Pancreas (tissue), 10 donors: ENCODE data around the gene C1orf35. TPM values are rescaled to one million over a fixed set of nuclear protein-coding genes. Genes with fewer than 3 reads are reported as not detected.

ENCODE experiments used
- ATAC-seq, 4 donors: fragments of 200-7000 bp; cut with Tn5 transposase; one replicate each; pipeline versions ENCODE4 v1.8.0 to v1.9.1; 2020; ENCODE audit warnings: mild to moderate bottlenecking in 4 of 4, moderate library complexity in 4 of 4
- DNase-seq, 6 donors: peaks; one replicate each; pipeline ENCODE4 v3.0.0-alpha.2; 2020
- FAIRE-seq: peaks from 2 replicates; lab custom pipeline; 2012; peaks lifted over from hg19 to GRCh38; lab: Jason Lieb, UNC
- H3K27ac ChIP-seq, 4 donors: fragments of 200-600 bp; sonication (generic); 1 replicate in 3 of 4; 2 replicates in 1 of 4; pipeline versions ENCODE4 v1.5.0 to v1.8.0; 2020
- H3K27me3 ChIP-seq, 4 donors: fragments of 200-600 bp; one replicate each; pipeline ENCODE4 v1.8.0; 2021
- H3K36me3 ChIP-seq, 3 donors: fragments of 200-600 bp; sonication (generic) in 1 of 3; one replicate each; pipeline versions ENCODE4 v1.5.0 to v1.8.0; 2020 to 2021
- H3K4me1 ChIP-seq, 3 donors: fragments of 200-600 bp; one replicate each; pipeline ENCODE4 v1.8.0; 2021
- H3K4me3 ChIP-seq, 4 donors: fragments of 200-600 bp; sonication (generic) in 2 of 4; one replicate each; pipeline versions ENCODE4 v1.5.0 to v1.8.0; 2020 to 2021
- H3K9me3 ChIP-seq, 4 donors: fragments of 200-600 bp; one replicate each; pipeline ENCODE4 v1.8.0; 2021
- WGBS, 2 donors: extraction: QIAGEN DNeasy Blood & Tissue Kit; methylation state at CpG; one replicate each; pipeline ENCODE4 v1.1.7; 2013; 5-methylcytosine and 5-hydroxymethylcytosine counted together
- intact Hi-C, 3 donors: fragments of 100-400 bp; cut with DNase I; formaldehyde crosslinking; loops; one replicate each; pipeline versions ENCODE4 v1.11.1 to v1.14.2; 2022
- polyA plus RNA-seq, 2 donors: library from polyadenylated mRNA; stranded (reverse); fragments of 200-250 nt; gene quantifications; one replicate each; pipeline ENCODE4 v1.2.3, GENCODE V29; 2013
- total RNA-seq, 6 donors: library from RNA; stranded (reverse); fragmentation: NEBNext Ultra II Directional in 4 of 6; extraction: Animal tissue kit (Norgen Biotek cat#: 25700) in 4 of 6; gene quantifications; one replicate each; pipeline versions ENCODE4 v1.2.1 to v1.2.4, GENCODE V29; 2021 to 2023
- TF ChIP-seq, protein P1 (sequence below), 4 donors: fragments of 200-600 bp; sonication (generic) in 3 of 4; IDR thresholded peaks; one replicate each; pipeline versions ENCODE4 v1.5.0 to v1.8.0; 2021; ENCODE audit warnings: antibody characterized with exemption in 4 of 4
- donor health status: healthy with polysubstance abuse.
- donor health status: DM: no; HTN: no; CAD: no; lungs with moderate emphysema.
- donor health status: DM: no; HTN: no; CAD: no.
- donor health status: control.
- donor health status: control.
- donor health status: Bipolar disorder and iron deficiency.
- donor health status: DM: yes; HTN: yes; CAD: no.
- donor health status: DM: no; HTN: no; CAD: no.
- donor health status: DM: no; HTN: no; CAD: no.
- donor health status: DM: yes; HTN: yes; CAD: no.

Gene C1orf35
- total and polyA plus RNA-seq, 8 donors = 6.3 to 33.2 (median 8.3) TPM

- H3K27me3 ChIP-seq = no peaks in the 10 kb centered on the region
- no peaks in the 10 kb centered on the region for H3K36me3 ChIP-seq
- ATAC-seq (peak; percentile 88 to 94 (median 91)), DNase-seq (peak; percentile 99 to 100 (median 100)), FAIRE-seq (peak; percentile 67)
- TF ChIP-seq, protein P1, sequence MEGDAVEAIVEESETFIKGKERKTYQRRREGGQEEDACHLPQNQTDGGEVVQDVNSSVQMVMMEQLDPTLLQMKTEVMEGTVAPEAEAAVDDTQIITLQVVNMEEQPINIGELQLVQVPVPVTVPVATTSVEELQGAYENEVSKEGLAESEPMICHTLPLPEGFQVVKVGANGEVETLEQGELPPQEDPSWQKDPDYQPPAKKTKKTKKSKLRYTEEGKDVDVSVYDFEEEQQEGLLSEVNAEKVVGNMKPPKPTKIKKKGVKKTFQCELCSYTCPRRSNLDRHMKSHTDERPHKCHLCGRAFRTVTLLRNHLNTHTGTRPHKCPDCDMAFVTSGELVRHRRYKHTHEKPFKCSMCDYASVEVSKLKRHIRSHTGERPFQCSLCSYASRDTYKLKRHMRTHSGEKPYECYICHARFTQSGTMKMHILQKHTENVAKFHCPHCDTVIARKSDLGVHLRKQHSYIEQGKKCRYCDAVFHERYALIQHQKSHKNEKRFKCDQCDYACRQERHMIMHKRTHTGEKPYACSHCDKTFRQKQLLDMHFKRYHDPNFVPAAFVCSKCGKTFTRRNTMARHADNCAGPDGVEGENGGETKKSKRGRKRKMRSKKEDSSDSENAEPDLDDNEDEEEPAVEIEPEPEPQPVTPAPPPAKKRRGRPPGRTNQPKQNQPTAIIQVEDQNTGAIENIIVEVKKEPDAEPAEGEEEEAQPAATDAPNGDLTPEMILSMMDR (IDR thresholded peaks at IDR 0.05) = peak in 3 of 4 donors; percentile 20 to 30 (median 29)
- H3K9me3 ChIP-seq = no peaks in the 10 kb centered on the region
- H3K27ac ChIP-seq = peak within 1 kb of the TSS; percentile 87 to 96 (median 92)
- peak within 1 kb of the TSS; percentile 74 to 97 (median 82) for H3K4me3 ChIP-seq
- intact Hi-C loops = no loop called here
- peaks cover 11 to 25% (median 25%) of the 10 kb centered on the region in 3 donors for H3K4me1 ChIP-seq
- WGBS, 2 donors = 0% methylated on average over 71 to 95 of the region's 95 CpGs
These were observed 37.0 kb upstream of the C1orf35 start, which contains the start of gene GUK1 for GRCh38 chr1:228139931-228140723. TSS of gene GUK1 (plus strand) at chr1:228140279. CDS start at chr1:228140303, 24 bp downstream.

GRCh38 chr1:228139406-228139930, 36.3 kb upstream of the C1orf35 start:
- no peaks in the 10 kb centered on the region for H3K36me3 ChIP-seq
- FAIRE-seq (no peak), ATAC-seq (no peak), DNase-seq (no peak)
- intact Hi-C loops = no loop called here
- peaks cover 11 to 25% (median 25%) of the 10 kb centered on the region in 3 donors for H3K4me1 ChIP-seq
- WGBS, 2 donors = 24 to 25% methylated on average over 30 of the region's 30 CpGs
- H3K4me3 ChIP-seq = peak overlapping the region; percentile 16 to 97 (median 54)
- peak overlapping the region; percentile 87 to 96 (median 92) for H3K27ac ChIP-seq
- TF ChIP-seq, protein P1 (IDR thresholded peaks at IDR 0.05) = no peak
- no peaks in the 10 kb centered on the region for H3K27me3 ChIP-seq
- no peaks in the 10 kb centered on the region for H3K9me3 ChIP-seq

DNA sequence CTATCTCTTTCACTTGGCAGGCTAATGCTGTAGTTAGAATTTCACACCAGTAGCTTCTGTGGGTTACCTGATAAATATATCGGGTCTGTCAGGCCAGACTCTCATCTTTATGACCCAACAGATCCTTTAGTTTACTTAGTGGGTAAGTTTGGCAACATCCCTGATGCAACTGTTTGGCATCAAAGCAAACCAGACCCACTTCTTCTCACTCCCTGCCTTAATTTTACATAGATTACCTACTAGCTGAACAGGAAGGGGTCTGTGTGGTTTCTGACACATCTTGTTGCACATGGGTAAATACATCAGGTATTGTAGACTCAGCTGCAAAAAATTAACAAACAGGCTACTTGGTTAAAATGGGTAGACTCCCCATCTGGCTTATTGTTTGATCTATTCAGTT, 33.8 kb upstream of the C1orf35 start:
- WGBS, 2 donors = 31 to 43% methylated on average over 1 of the region's 1 CpG
- no peak overlapping the region for H3K4me3 ChIP-seq
- H3K36me3 ChIP-seq = no peaks in the 10 kb centered on the region
- ATAC-seq (no peak), FAIRE-seq (no peak), DNase-seq (no peak)
- peaks cover 0 to 6% (median 3%) of the 10 kb centered on the region in 3 donors for H3K4me1 ChIP-seq
- no peaks in the 10 kb centered on the region for H3K9me3 ChIP-seq
- H3K27ac ChIP-seq = no peak overlapping the region
- no peaks in the 10 kb centered on the region for H3K27me3 ChIP-seq
- TF ChIP-seq, protein P1 (IDR thresholded peaks at IDR 0.05) = no peak
- intact Hi-C loops = no loop called here

DNA sequence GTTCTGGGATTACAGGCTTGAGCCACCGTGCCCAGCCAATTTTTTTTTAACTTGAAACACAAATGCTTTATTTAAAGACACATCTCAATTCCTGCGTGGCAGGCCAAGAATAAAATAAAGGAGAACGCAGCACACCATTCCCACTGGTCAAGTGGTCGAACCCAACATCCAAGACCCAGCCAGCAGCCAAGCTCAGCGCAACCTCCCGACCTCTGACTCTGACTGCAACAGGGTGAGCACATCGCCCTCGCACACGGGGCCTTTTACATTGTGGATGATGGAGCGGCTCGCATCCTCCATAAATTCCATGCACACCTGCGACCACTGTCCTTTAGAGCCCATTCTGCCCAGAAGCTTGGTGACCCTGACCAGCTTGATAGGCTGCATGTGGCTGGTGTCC, 31.5 kb upstream of the C1orf35 start:
- ATAC-seq (no peak), FAIRE-seq (no peak), DNase-seq (no peak)
- Histone ChIP-seq H3K36me3 (no peaks in the 10 kb centered on the region), H3K4me3 (no peak overlapping the region), H3K9me3 (no peaks in the 10 kb centered on the region), H3K4me1 (no peaks in the 10 kb centered on the region), H3K27ac (no peak overlapping the region), H3K27me3 (no peaks in the 10 kb centered on the region)
- intact Hi-C loops = no loop called here
- WGBS, 2 donors = 70 to 87% methylated on average over 12 of the region's 12 CpGs
- TF ChIP-seq, protein P1 (IDR thresholded peaks at IDR 0.05) = no peak
